Mucosa of rectum (tissue), 2 donors: Measurements from ENCODE around the gene HECW1.

Experiments
- H3K27ac ChIP-seq, 2 donors: one replicate each; pipeline ENCODE4 v1.7.0; 2013; ENCODE audit warnings: inconsistent platforms in 2 of 2, low read depth in 2 of 2, low read length in 2 of 2
- H3K27me3 ChIP-seq, 2 donors: one replicate each; pipeline ENCODE4 v1.7.0; 2013; ENCODE audit warnings: low read length in 2 of 2; ENCODE audit not compliant: control insufficient read depth in 2 of 2, insufficient read depth in 2 of 2
- H3K36me3 ChIP-seq, 2 donors: one replicate each; pipeline ENCODE4 v1.7.0; 2013; ENCODE audit warnings: low read length in 2 of 2; ENCODE audit not compliant: control insufficient read depth in 2 of 2, insufficient read depth in 2 of 2
- H3K4me1 ChIP-seq, 2 donors: one replicate each; pipeline ENCODE4 v1.7.0; 2013; ENCODE audit warnings: low read length in 2 of 2, mild to moderate bottlenecking in 1 of 2; ENCODE audit not compliant: control insufficient read depth in 2 of 2, insufficient read depth in 2 of 2
- H3K4me3 ChIP-seq, 2 donors: one replicate each; pipeline ENCODE4 v1.7.0; 2013; ENCODE audit warnings: low read length in 2 of 2
- H3K9ac ChIP-seq, 2 donors: one replicate each; pipeline ENCODE4 v1.7.0; 2013; ENCODE audit warnings: low read length in 2 of 2, low read depth in 1 of 2, mild to moderate bottlenecking in 1 of 2
- H3K9me3 ChIP-seq, 2 donors: one replicate each; pipeline ENCODE4 v1.7.0; 2013; ENCODE audit warnings: low read length in 2 of 2; ENCODE audit not compliant: control insufficient read depth in 2 of 2
- donor health status: healthy.
- donor health status: Normal muscosa, but diverticular disease.

The HECW1 gene

GRCh38 chr7:43111630-43112458 lies 603 bp upstream of the HECW1 start:
- H3K4me1 ChIP-seq: peaks cover 0 to 2% of the 10 kb centered on the region in 2 donors
- no peak overlapping the region for H3K27ac ChIP-seq
- H3K9me3 ChIP-seq: no peaks in the 10 kb centered on the region
- H3K36me3 ChIP-seq: no peaks in the 10 kb centered on the region
- no peak overlapping the region for H3K4me3 ChIP-seq
- no peak overlapping the region for H3K9ac ChIP-seq
- H3K27me3 ChIP-seq: peaks cover 26 to 33% of the 10 kb centered on the region in 2 donors

DNA sequence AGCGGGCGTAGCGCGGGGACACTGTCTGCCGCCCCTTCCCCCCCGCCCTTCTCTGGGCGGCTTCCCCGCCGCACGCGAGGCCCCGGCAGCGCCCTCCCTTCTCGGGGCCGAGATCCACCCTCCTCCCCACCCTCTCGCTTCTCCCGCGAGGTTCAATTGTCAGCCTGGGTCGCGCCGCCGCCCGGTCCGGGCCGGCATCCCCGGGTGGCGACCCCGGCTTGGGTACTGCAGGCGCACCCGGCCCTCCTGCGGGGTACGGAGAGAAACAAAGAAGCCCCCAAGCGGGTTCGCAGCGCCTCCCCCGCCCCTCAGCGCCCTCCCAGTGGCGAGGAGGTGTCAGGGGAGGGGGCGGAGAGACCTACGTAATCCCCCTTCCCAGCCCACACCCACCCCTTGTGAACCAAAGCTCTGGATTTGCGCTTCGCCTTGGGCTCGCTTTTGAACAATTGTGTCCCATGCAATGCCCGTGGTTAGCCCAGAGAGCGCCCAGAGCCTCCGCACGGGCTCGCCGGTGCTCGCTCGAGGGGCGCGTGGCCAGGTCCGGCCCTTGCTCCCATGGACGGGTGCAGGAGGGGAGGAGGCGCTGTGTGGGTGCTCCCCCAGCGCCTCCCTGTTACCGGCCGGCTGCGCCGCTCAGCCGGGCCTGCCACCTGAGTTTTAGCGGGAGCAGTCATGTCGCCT lies 634 bp downstream of the HECW1 start:
- H3K9me3 ChIP-seq: no peaks in the 10 kb centered on the region
- peaks cover 0 to 2% of the 10 kb centered on the region in 2 donors for H3K4me1 ChIP-seq
- no peaks in the 10 kb centered on the region for H3K36me3 ChIP-seq
- H3K9ac ChIP-seq: no peak overlapping the region
- H3K27ac ChIP-seq: no peak overlapping the region
- no peak overlapping the region for H3K4me3 ChIP-seq
- peaks cover 26 to 33% of the 10 kb centered on the region in 2 donors for H3K27me3 ChIP-seq

GRCh38 chr7:43113622-43114457 lies 1.4 kb downstream of the HECW1 start:
- Histone ChIP-seq H3K27me3 (peaks cover 26 to 33% of the 10 kb centered on the region in 2 donors), H3K4me3 (no peak overlapping the region), H3K27ac (no peak overlapping the region), H3K36me3 (no peaks in the 10 kb centered on the region), H3K4me1 (peaks cover 0 to 2% of the 10 kb centered on the region in 2 donors), H3K9me3 (no peaks in the 10 kb centered on the region), H3K9ac (no peak overlapping the region)

GRCh38 chr7:43114458-43114780 lies 2.0 kb downstream of the HECW1 start:
- Histone ChIP-seq H3K36me3 (no peaks in the 10 kb centered on the region), H3K27me3 (peaks cover 26 to 33% of the 10 kb centered on the region in 2 donors), H3K9me3 (no peaks in the 10 kb centered on the region), H3K27ac (no peak overlapping the region), H3K9ac (no peak overlapping the region), H3K4me3 (no peak overlapping the region), H3K4me1 (peaks cover 0 to 2% of the 10 kb centered on the region in 2 donors)

- no peaks in the 10 kb centered on the region for H3K9me3 ChIP-seq
- H3K27ac ChIP-seq: no peak overlapping the region
- no peak overlapping the region for H3K4me3 ChIP-seq
- H3K9ac ChIP-seq: no peak overlapping the region
- H3K27me3 ChIP-seq: peaks cover 24 to 30% of the 10 kb centered on the region in 2 donors
- H3K4me1 ChIP-seq: peaks cover 0 to 2% of the 10 kb centered on the region in 2 donors
- no peaks in the 10 kb centered on the region for H3K36me3 ChIP-seq
These were observed 4.0 kb downstream of the HECW1 start for GRCh38 chr7:43116451-43116850.

DNA sequence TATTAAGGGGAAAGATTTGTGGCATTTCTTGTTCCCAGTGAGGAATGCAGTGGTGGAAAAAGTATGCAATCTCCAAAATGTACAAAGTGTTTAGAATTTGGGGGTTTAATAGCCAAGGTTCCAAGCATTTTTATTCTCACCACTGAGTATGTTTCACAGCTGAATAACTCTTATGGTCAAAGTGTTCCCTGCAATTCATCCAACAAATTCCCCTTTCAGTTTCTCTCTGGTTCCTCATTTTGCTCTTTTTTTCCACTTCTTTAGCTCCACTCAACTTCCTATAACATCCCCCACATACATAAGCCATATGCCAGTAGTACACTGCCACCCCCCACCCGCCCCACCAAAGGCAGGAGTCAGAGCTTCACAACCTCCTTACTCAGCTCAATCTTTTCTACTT lies 4.6 kb downstream of the HECW1 start:
- H3K4me1 ChIP-seq: peaks cover 0 to 2% of the 10 kb centered on the region in 2 donors
- H3K4me3 ChIP-seq: no peak overlapping the region
- H3K9me3 ChIP-seq: no peaks in the 10 kb centered on the region
- peaks cover 18 to 26% of the 10 kb centered on the region in 2 donors for H3K27me3 ChIP-seq
- no peak overlapping the region for H3K9ac ChIP-seq
- no peaks in the 10 kb centered on the region for H3K36me3 ChIP-seq
- no peak overlapping the region for H3K27ac ChIP-seq

GRCh38 chr7:43117861-43118260 lies 5.4 kb downstream of the HECW1 start:
- no peaks in the 10 kb centered on the region for H3K9me3 ChIP-seq
- H3K27ac ChIP-seq: no peak overlapping the region
- no peaks in the 10 kb centered on the region for H3K36me3 ChIP-seq
- no peak overlapping the region for H3K4me3 ChIP-seq
- peaks cover 17 to 21% of the 10 kb centered on the region in 2 donors for H3K27me3 ChIP-seq
- H3K9ac ChIP-seq: no peak overlapping the region
- H3K4me1 ChIP-seq: peaks cover 0 to 2% of the 10 kb centered on the region in 2 donors

GRCh38 chr7:43118313-43118712 lies 5.9 kb downstream of the HECW1 start:
- no peaks in the 10 kb centered on the region for H3K36me3 ChIP-seq
- H3K9me3 ChIP-seq: no peaks in the 10 kb centered on the region
- H3K27me3 ChIP-seq: peaks cover 17 to 20% of the 10 kb centered on the region in 2 donors
- no peak overlapping the region for H3K9ac ChIP-seq
- H3K4me3 ChIP-seq: no peak overlapping the region
- peaks cover 0 to 2% of the 10 kb centered on the region in 2 donors for H3K4me1 ChIP-seq
- H3K27ac ChIP-seq: no peak overlapping the region

GRCh38 chr7:43119371-43120075 lies 7.1 kb downstream of the HECW1 start:
- Histone ChIP-seq H3K4me1 (no peaks in the 10 kb centered on the region), H3K27me3 (peaks cover 8 to 11% of the 10 kb centered on the region in 2 donors), H3K9me3 (no peaks in the 10 kb centered on the region), H3K27ac (no peak overlapping the region), H3K36me3 (no peaks in the 10 kb centered on the region), H3K4me3 (no peak overlapping the region), H3K9ac (no peak overlapping the region)
